H9 (cell line): Measurements from ENCODE around the gene GRM3. TPM values are rescaled to one million over a fixed set of nuclear protein-coding genes. Genes with fewer than 3 reads are reported as not detected.

Experiments used
- DNase-seq: peaks from one replicate; pipeline ENCODE4 v3.0.0-alpha.2; 2017
- H2AFZ ChIP-seq: one replicate; pipeline ENCODE4 v1.6.1; 2013; ENCODE audit warnings: mild to moderate bottlenecking, low read length, control low read depth, moderate library complexity
- H2AK5ac ChIP-seq: 2 replicates; pipeline ENCODE4 v1.6.1; 2013; ENCODE audit warnings: low read length, control low read depth, mixed read lengths; ENCODE audit not compliant: insufficient read length
- H2BK120ac ChIP-seq: one replicate; pipeline ENCODE4 v1.6.1; 2013; ENCODE audit warnings: low read depth, mild to moderate bottlenecking, low read length, control low read depth, inconsistent platforms; ENCODE audit not compliant: poor library complexity, severe bottlenecking
- H2BK12ac ChIP-seq: 2 replicates; pipeline ENCODE4 v1.6.1; 2013; ENCODE audit warnings: low read length, control low read depth, mixed read lengths, low read depth; ENCODE audit not compliant: insufficient read length
- H2BK15ac ChIP-seq: 2 replicates; pipeline ENCODE4 v1.6.1; 2013; ENCODE audit warnings: low read depth, low read length, control low read depth
- H2BK20ac ChIP-seq: one replicate; pipeline ENCODE4 v1.6.1; 2013; ENCODE audit warnings: low read depth, mild to moderate bottlenecking, low read length, control low read depth, inconsistent platforms; ENCODE audit not compliant: poor library complexity, severe bottlenecking
- H2BK5ac ChIP-seq: 2 replicates; pipeline ENCODE4 v1.6.1; 2013; ENCODE audit warnings: low read length, control low read depth, mixed read lengths; ENCODE audit not compliant: insufficient read length
- H3K14ac ChIP-seq: 2 replicates; pipeline ENCODE4 v1.6.1; 2013; ENCODE audit warnings: low read length, control low read depth; ENCODE audit not compliant: insufficient read depth
- H3K18ac ChIP-seq: 2 replicates; pipeline ENCODE4 v1.6.1; 2013; ENCODE audit warnings: low read depth, mild to moderate bottlenecking, mixed read lengths, low read length, control low read depth; ENCODE audit not compliant: insufficient read length
- H3K23ac ChIP-seq: 2 replicates; pipeline ENCODE4 v1.6.1; 2013; ENCODE audit warnings: low read length, control low read depth, mixed read lengths, low read depth; ENCODE audit not compliant: insufficient read length
- H3K23me2 ChIP-seq: 2 replicates; pipeline ENCODE4 v1.6.1; 2013; ENCODE audit warnings: low read depth, mild to moderate bottlenecking, mixed read lengths, low read length, control low read depth; ENCODE audit not compliant: insufficient read length, poor library complexity, severe bottlenecking
- H3K27ac ChIP-seq: 2 replicates; pipeline ENCODE4 v1.5.1; 2013; ENCODE audit warnings: low read length, control low read depth, mixed read lengths, low read depth; ENCODE audit not compliant: insufficient read length
- H3K27me3 ChIP-seq: 2 replicates; pipeline ENCODE4 v1.6.1; 2013; ENCODE audit warnings: low read length, control low read depth, inconsistent platforms; ENCODE audit not compliant: insufficient read depth
- H3K4ac ChIP-seq: 2 replicates; pipeline ENCODE4 v1.6.1; 2013; ENCODE audit warnings: low read depth, mild to moderate bottlenecking, control low read depth, inconsistent platforms, low read length, moderate library complexity
- H3K4me1 ChIP-seq: 2 replicates; pipeline ENCODE4 v1.6.1; 2013; ENCODE audit warnings: low read length, control low read depth, inconsistent platforms; ENCODE audit not compliant: insufficient read depth
- H3K4me2 ChIP-seq: 2 replicates; pipeline ENCODE4 v1.6.1; 2013; ENCODE audit warnings: low read length, control low read depth, mixed read lengths; ENCODE audit not compliant: insufficient read length, insufficient read depth
- H3K56ac ChIP-seq: 2 replicates; pipeline ENCODE4 v1.6.1; 2013; ENCODE audit warnings: low read depth, mild to moderate bottlenecking, mixed read lengths, low read length, control low read depth; ENCODE audit not compliant: insufficient read length
- H3K79me1 ChIP-seq: 2 replicates; pipeline ENCODE4 v1.6.1; 2013; ENCODE audit warnings: low read depth, mild to moderate bottlenecking, moderate library complexity, low read length, control low read depth, inconsistent platforms; ENCODE audit not compliant: insufficient read depth, poor library complexity, severe bottlenecking
- H3K79me2 ChIP-seq: 2 replicates; pipeline ENCODE4 v1.6.1; 2013; ENCODE audit warnings: low read length, control low read depth, inconsistent platforms; ENCODE audit not compliant: insufficient read depth
- H3K9ac ChIP-seq: 2 replicates; pipeline ENCODE4 v1.6.1; 2013; ENCODE audit warnings: low read length, control low read depth, mixed read lengths; ENCODE audit not compliant: insufficient read length; ENCODE audit errors: extremely low read depth
- H3K9me3 ChIP-seq: one replicate; pipeline ENCODE4 v1.6.1; 2013; ENCODE audit warnings: low read depth, low read length, inconsistent platforms; ENCODE audit not compliant: control insufficient read depth
- H3T11ph ChIP-seq: one replicate; pipeline ENCODE4 v1.6.1; 2013; ENCODE audit warnings: mild to moderate bottlenecking, low read length, control low read depth, inconsistent platforms
- H4K20me1 ChIP-seq: one replicate; pipeline ENCODE4 v1.6.1; 2013; ENCODE audit not compliant: control insufficient read depth, insufficient read length, insufficient read depth
- H4K5ac ChIP-seq: 2 replicates; pipeline ENCODE4 v1.6.1; 2013; ENCODE audit warnings: low read depth, mild to moderate bottlenecking, mixed read lengths, low read length, control low read depth; ENCODE audit not compliant: insufficient read length
- H4K8ac ChIP-seq: replicated peaks from 2 replicates; pipeline ENCODE4 v1.6.1; 2013; ENCODE audit warnings: low read length, control low read depth, mixed read lengths, low read depth; ENCODE audit not compliant: insufficient read length
- H4K91ac ChIP-seq: 2 replicates; pipeline ENCODE4 v1.6.1; 2013; ENCODE audit warnings: low read depth, mild to moderate bottlenecking, moderate library complexity, mixed read lengths, low read length, control low read depth; ENCODE audit not compliant: insufficient read length
- H3K27ac Mint-ChIP-seq, 3 experiments: 2 replicates in 2 of 3; 3 replicates in 1 of 3; pipeline ENCODE4 v1.8.0; 2020 to 2021; ENCODE audit warnings: mixed read lengths in 3 of 3, mild to moderate bottlenecking in 1 of 3, moderate library complexity in 1 of 3
- H3K27me3 Mint-ChIP-seq: 2 replicates; pipeline ENCODE4 v1.8.0; 2021; ENCODE audit warnings: low read depth, mild to moderate bottlenecking, moderate library complexity, mixed read lengths
- H3K36me3 Mint-ChIP-seq, 3 experiments: 2 replicates in 2 of 3; 3 replicates in 1 of 3; pipeline ENCODE4 v1.8.0; 2020 to 2021; ENCODE audit warnings: low read depth in 3 of 3, mixed read lengths in 3 of 3; ENCODE audit not compliant: insufficient read depth in 1 of 3
- H3K4me1 Mint-ChIP-seq, 2 experiments: 2 replicates each; pipeline ENCODE4 v1.8.0; 2020; ENCODE audit warnings: mixed read lengths in 2 of 2
- H3K4me3 Mint-ChIP-seq, 2 experiments: 2 replicates in 1 of 2; 3 replicates in 1 of 2; pipeline ENCODE4 v1.8.0; 2020 to 2021; ENCODE audit warnings: mild to moderate bottlenecking in 2 of 2, mixed read lengths in 2 of 2, moderate library complexity in 1 of 2
- H3K9me3 Mint-ChIP-seq, 2 experiments: 2 replicates in 1 of 2; 3 replicates in 1 of 2; pipeline ENCODE4 v1.8.0; 2020; ENCODE audit warnings: mild to moderate bottlenecking in 2 of 2, mixed read lengths in 2 of 2, moderate library complexity in 1 of 2
- WGBS: extraction: QIAGEN DNeasy Blood & Tissue Kit; methylation state at CpG from one replicate; pipeline ENCODE4 v1.1.7; 2013; ENCODE audit warnings: missing lambda C conversion rate, low lambda C conversion rate, mixed read lengths; ENCODE audit not compliant: insufficient read length; ENCODE audit errors: extremely low coverage; 5-methylcytosine and 5-hydroxymethylcytosine counted together
- total RNA-seq: library from RNA; stranded (reverse); gene quantifications from 2 replicates; pipeline ENCODE4 v1.2.1, GENCODE V29; 2021
- TF ChIP-seq, protein P1 (sequence below): fragments of 200-600 bp; sonication (generic); conservative IDR thresholded peaks from 3 replicates; pipeline ENCODE4 v1.8.0; 2021; ENCODE audit warnings: antibody characterized with exemption, mild to moderate bottlenecking

Gene GRM3
- total RNA-seq, 1 experiment from 2014 or later = 0.15 TPM

- TF ChIP-seq, protein P1, sequence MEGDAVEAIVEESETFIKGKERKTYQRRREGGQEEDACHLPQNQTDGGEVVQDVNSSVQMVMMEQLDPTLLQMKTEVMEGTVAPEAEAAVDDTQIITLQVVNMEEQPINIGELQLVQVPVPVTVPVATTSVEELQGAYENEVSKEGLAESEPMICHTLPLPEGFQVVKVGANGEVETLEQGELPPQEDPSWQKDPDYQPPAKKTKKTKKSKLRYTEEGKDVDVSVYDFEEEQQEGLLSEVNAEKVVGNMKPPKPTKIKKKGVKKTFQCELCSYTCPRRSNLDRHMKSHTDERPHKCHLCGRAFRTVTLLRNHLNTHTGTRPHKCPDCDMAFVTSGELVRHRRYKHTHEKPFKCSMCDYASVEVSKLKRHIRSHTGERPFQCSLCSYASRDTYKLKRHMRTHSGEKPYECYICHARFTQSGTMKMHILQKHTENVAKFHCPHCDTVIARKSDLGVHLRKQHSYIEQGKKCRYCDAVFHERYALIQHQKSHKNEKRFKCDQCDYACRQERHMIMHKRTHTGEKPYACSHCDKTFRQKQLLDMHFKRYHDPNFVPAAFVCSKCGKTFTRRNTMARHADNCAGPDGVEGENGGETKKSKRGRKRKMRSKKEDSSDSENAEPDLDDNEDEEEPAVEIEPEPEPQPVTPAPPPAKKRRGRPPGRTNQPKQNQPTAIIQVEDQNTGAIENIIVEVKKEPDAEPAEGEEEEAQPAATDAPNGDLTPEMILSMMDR = no peak
- H3K14ac ChIP-seq = no peak overlapping the region
- H4K20me1 ChIP-seq = no peaks in the 10 kb centered on the region
- Mint-ChIP-seq H3K4me1 (peaks cover 19 to 24% of the 10 kb centered on the region in 2 experiments), H3K4me3 (no peak overlapping the region), H3K27ac (no peak overlapping the region; a peak in 2 of 7 replicates), H3K27me3 (no peaks in the 10 kb centered on the region), H3K36me3 (no peaks in the 10 kb centered on the region), H3K9me3 (no peaks in the 10 kb centered on the region)
- no peaks in the 10 kb centered on the region for H3K23me2 ChIP-seq
- H2BK120ac ChIP-seq = no peak overlapping the region
- no peak overlapping the region for H3K56ac ChIP-seq
- H2BK20ac ChIP-seq = no peak overlapping the region
- H3K4me1 ChIP-seq = 0 out of 2 replicates have a peak, but pooled peaks cover 3% of the 10 kb centered on the region
- H2BK12ac ChIP-seq = no peak overlapping the region
- no CpG with 5 or more reads among the region's 7 CpGs for WGBS
- no peak overlapping the region for H3K27ac ChIP-seq
- no peak overlapping the region for H4K91ac ChIP-seq
- H4K5ac ChIP-seq = no peak overlapping the region
- H4K8ac ChIP-seq = no peak overlapping the region
- no peak overlapping the region for H3K4ac ChIP-seq
- no peak overlapping the region for H3K18ac ChIP-seq
- no peak overlapping the region for H3K9ac ChIP-seq
- H3K23ac ChIP-seq = no peak overlapping the region
- no peak overlapping the region for H2AFZ ChIP-seq
- no peak overlapping the region for H2BK15ac ChIP-seq
- no peak for DNase-seq
- H3K4me2 ChIP-seq = no peak overlapping the region
- H3K27me3 ChIP-seq = no peaks in the 10 kb centered on the region
- H3K79me1 ChIP-seq = no peaks in the 10 kb centered on the region
- no peaks in the 10 kb centered on the region for H3K79me2 ChIP-seq
- no peak overlapping the region for H3T11ph ChIP-seq
- no peaks in the 10 kb centered on the region for H3K9me3 ChIP-seq
- H2BK5ac ChIP-seq = no peak overlapping the region
- H2AK5ac ChIP-seq = no peak overlapping the region
Measured at GRCh38 chr7:86748843-86749719, 105.4 kb downstream of the GRM3 start.
